Measurements from ENCODE around the gene PFDN5.

DNA sequence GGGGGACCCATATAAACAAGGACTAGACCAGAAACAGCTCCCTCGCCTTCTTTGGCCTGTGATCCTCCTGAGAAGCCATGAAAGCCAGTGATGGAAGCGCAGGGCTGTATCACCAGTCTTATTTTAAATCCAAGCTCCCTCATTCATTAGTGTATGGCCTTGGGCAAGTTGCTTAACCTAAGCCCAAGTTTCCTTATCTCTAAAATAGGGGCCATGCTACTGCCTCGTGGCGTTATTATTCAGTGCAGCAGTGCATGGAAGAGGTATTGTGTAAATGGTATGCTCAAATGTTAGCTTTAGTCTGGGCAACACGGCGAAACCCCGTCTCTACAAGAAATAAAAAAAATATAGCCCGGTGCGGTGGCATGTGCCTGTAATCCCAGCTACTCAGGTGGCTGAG, 17.4 kb upstream of the PFDN5 start:
- no peak for TF ChIP-seq POLR2A (IDR thresholded peaks at IDR 0.05)
- TF ChIP-seq, protein P1, sequence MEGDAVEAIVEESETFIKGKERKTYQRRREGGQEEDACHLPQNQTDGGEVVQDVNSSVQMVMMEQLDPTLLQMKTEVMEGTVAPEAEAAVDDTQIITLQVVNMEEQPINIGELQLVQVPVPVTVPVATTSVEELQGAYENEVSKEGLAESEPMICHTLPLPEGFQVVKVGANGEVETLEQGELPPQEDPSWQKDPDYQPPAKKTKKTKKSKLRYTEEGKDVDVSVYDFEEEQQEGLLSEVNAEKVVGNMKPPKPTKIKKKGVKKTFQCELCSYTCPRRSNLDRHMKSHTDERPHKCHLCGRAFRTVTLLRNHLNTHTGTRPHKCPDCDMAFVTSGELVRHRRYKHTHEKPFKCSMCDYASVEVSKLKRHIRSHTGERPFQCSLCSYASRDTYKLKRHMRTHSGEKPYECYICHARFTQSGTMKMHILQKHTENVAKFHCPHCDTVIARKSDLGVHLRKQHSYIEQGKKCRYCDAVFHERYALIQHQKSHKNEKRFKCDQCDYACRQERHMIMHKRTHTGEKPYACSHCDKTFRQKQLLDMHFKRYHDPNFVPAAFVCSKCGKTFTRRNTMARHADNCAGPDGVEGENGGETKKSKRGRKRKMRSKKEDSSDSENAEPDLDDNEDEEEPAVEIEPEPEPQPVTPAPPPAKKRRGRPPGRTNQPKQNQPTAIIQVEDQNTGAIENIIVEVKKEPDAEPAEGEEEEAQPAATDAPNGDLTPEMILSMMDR (IDR thresholded peaks at IDR 0.05): no peak
